ENCODE data around the gene HPCA.
"Not testable (repeated sequence)": the region's sequence is repeated elsewhere in the genome, so short reads cannot be mapped to it uniquely, and the experiment has no call there.

HPCA gene

GRCh38 chr1:32900956-32901822 is 14.9 kb downstream of the HPCA start, which contains the start of gene TMEM54:
TSS of gene TMEM54 (minus strand) at chr1:32901389. CDS start at chr1:32901238, 151 bp downstream.
- in situ Hi-C loops (cut with MboI; ENCODE audit: low sequenced_read_pairs): no loop called here

GRCh38 chr1:32901823-32902534 is 15.7 kb downstream of the HPCA start:
- in situ Hi-C loops (cut with MboI; ENCODE audit: low sequenced_read_pairs): no loop called here

- in situ Hi-C loops (cut with MboI; ENCODE audit: low sequenced_read_pairs): no loop called here
Measured at GRCh38 chr1:32902535-32902920, 16.2 kb downstream of the HPCA start.

GRCh38 chr1:32903991-32904785 is 17.9 kb downstream of the HPCA start:
- in situ Hi-C loops (cut with MboI; ENCODE audit: low sequenced_read_pairs): no loop called here

- in situ Hi-C loops (cut with MboI; ENCODE audit: low sequenced_read_pairs): no loop called here
Measured at GRCh38 chr1:32904797-32905196, 18.5 kb downstream of the HPCA start.

- in situ Hi-C loops (cut with MboI; ENCODE audit: low sequenced_read_pairs): not testable (repeated sequence)
Measured at GRCh38 chr1:32905588-32905987, 19.3 kb downstream of the HPCA start.

- in situ Hi-C loops (cut with MboI; ENCODE audit: low sequenced_read_pairs): no loop called here
Measured at GRCh38 chr1:32906654-32907053, 20.4 kb downstream of the HPCA start.

- in situ Hi-C loops (cut with MboI; ENCODE audit: low sequenced_read_pairs): no loop called here
Measured at GRCh38 chr1:32907435-32907834, 21.1 kb downstream of the HPCA start.

- in situ Hi-C loops (cut with MboI; ENCODE audit: low sequenced_read_pairs): no loop called here
Measured at GRCh38 chr1:32910319-32910718, 24.0 kb downstream of the HPCA start.

GRCh38 chr1:32915766-32916706 is 29.7 kb downstream of the HPCA start:
- in situ Hi-C loops (cut with MboI; ENCODE audit: low sequenced_read_pairs): no loop called here

GRCh38 chr1:32917521-32917920 is 31.2 kb downstream of the HPCA start:
- in situ Hi-C loops (cut with MboI; ENCODE audit: low sequenced_read_pairs): no loop called here

- in situ Hi-C loops (cut with MboI; ENCODE audit: low sequenced_read_pairs): no loop called here
Measured at GRCh38 chr1:32918179-32918578, 31.9 kb downstream of the HPCA start.

GRCh38 chr1:32919811-32920733 is 33.8 kb downstream of the HPCA start:
- in situ Hi-C loops (cut with MboI; ENCODE audit: low sequenced_read_pairs): no loop called here

- in situ Hi-C loops (cut with MboI; ENCODE audit: low sequenced_read_pairs): no loop called here
Measured at GRCh38 chr1:32920833-32921232, 34.5 kb downstream of the HPCA start.

GRCh38 chr1:32924881-32925344 is 38.6 kb downstream of the HPCA start:
- in situ Hi-C loops (cut with MboI; ENCODE audit: low sequenced_read_pairs): no loop called here

- in situ Hi-C loops (cut with MboI; ENCODE audit: low sequenced_read_pairs): no loop called here
Measured at GRCh38 chr1:32925403-32926162, 39.3 kb downstream of the HPCA start.

- in situ Hi-C loops (cut with MboI; ENCODE audit: low sequenced_read_pairs): no loop called here
Measured at GRCh38 chr1:32926562-32926961, 40.3 kb downstream of the HPCA start.

- in situ Hi-C loops (cut with MboI; ENCODE audit: low sequenced_read_pairs): no loop called here
Measured at GRCh38 chr1:32927441-32927840, 41.1 kb downstream of the HPCA start.
